Hepatocyte (in vitro differentiated cells): ENCODE results near the gene SCGB1A1.

ENCODE experiments used
- EZH2 ChIP-seq: fragments of 200-600 bp; sonication (generic); IDR thresholded peaks from 2 replicates; pipeline ENCODE4 v1.6.1; 2016; ENCODE audit warnings: antibody characterized with exemption, mild to moderate bottlenecking, borderline replicate concordance
- EZH2phosphoT487 ChIP-seq: fragments of 200-600 bp; sonication (generic); IDR thresholded peaks from one replicate; pipeline ENCODE4 v1.6.1; 2018; ENCODE audit warnings: antibody characterized with exemption, mild to moderate bottlenecking, low read depth, moderate library complexity; ENCODE audit not compliant: unreplicated experiment, severe bottlenecking
- TF ChIP-seq, protein P1 (sequence below): fragments of 200-600 bp; sonication (generic); IDR thresholded peaks from 2 replicates; pipeline ENCODE4 v1.5.1; 2016; ENCODE audit warnings: antibody characterized with exemption, mild to moderate bottlenecking; ENCODE audit not compliant: poor library complexity

DNA sequence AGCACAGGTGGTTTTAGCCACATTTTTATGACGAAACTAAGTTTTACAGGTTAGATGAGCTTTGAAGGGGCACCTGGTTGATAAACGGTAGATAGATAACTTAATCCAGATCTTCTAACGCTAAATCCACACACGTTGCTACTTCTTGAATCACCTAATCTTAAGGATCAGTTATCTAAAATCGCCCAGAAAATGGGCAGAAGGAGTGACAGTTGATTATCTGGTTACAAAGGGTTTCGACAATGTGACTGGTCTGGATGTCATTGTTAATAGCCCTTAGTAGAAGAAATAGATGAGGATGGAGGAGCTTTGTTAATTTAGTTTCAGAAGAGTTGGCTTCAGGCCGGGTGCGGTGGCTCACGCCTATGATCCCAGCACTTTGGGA is 43.7 kb downstream of the SCGB1A1 start:
- TF ChIP-seq, protein P1, sequence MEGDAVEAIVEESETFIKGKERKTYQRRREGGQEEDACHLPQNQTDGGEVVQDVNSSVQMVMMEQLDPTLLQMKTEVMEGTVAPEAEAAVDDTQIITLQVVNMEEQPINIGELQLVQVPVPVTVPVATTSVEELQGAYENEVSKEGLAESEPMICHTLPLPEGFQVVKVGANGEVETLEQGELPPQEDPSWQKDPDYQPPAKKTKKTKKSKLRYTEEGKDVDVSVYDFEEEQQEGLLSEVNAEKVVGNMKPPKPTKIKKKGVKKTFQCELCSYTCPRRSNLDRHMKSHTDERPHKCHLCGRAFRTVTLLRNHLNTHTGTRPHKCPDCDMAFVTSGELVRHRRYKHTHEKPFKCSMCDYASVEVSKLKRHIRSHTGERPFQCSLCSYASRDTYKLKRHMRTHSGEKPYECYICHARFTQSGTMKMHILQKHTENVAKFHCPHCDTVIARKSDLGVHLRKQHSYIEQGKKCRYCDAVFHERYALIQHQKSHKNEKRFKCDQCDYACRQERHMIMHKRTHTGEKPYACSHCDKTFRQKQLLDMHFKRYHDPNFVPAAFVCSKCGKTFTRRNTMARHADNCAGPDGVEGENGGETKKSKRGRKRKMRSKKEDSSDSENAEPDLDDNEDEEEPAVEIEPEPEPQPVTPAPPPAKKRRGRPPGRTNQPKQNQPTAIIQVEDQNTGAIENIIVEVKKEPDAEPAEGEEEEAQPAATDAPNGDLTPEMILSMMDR = no peak
- TF ChIP-seq EZH2phosphoT487 = no peak
- TF ChIP-seq EZH2 = no peak
